Measurements from ENCODE around the gene PSMD13. TPM values are rescaled to one million over a fixed set of nuclear protein-coding genes. Genes with fewer than 3 reads are reported as not detected.
A peak's percentile ranks its signal among the peaks of the same experiment; 100 is the strongest.
"Not testable (repeated sequence)": the region's sequence is repeated elsewhere in the genome, so short reads cannot be mapped to it uniquely, and the experiment has no call there.

PSMD13 gene
- total RNA-seq, 1 donor from 2014 or later = 102 TPM

DNA sequence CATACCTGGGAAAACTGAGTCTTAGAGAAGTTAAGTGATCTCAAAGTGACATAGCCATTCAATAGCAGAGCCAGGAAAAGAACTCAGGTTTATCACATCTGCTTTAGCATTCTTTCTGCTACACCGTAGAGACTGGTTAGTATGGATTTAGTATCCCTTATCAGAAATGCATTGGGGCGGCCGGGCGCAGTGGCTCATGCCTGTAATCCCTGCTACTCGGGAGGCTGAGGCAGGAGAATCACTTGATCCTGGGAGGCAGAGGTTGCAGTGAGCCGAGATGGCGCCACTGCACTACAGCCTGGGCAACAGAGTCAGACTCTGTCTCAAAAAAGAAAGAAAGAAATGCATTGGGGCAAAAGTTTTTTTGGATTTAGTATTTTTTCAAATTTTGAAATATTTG, 1.6 kb downstream of the PSMD13 start:
- not testable (repeated sequence) for FAIRE-seq; DNase-seq (ENCODE audit: low spot score in 2 of 2)

DNA sequence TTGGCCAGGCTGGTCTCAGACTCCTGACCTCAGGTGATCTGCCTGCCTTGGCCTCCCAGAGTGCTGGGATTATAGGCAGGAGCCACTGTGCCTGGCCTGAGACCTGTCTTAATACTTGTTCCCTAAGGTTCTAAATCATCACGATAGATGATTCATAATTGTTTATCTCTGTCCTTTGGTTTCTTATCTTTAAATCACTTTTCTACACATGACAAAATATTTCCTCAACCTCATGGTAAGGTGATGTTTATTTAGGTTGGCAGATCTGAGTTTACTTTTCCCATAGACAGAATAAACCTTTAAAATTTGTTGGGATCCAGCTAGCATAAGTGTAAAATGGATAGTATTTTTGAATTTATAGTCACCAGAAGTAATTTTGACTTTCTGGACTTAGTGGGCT, 3.5 kb downstream of the PSMD13 start:
- FAIRE-seq (no peak), DNase-seq (ENCODE audit: low spot score in 2 of 2) (no peak)

GRCh38 chr11:241634-242033, 4.9 kb downstream of the PSMD13 start:
- FAIRE-seq (no peak), DNase-seq (ENCODE audit: low spot score in 2 of 2) (no peak)

GRCh38 chr11:244376-244775, 7.6 kb downstream of the PSMD13 start:
- no peak for FAIRE-seq
- DNase-seq (ENCODE audit: low spot score in 2 of 2) = no peak

GRCh38 chr11:249062-249461, 12.3 kb downstream of the PSMD13 start:
- FAIRE-seq = no peak

GRCh38 chr11:250274-250673, 13.5 kb downstream of the PSMD13 start:
- FAIRE-seq (no peak), DNase-seq (ENCODE audit: low spot score in 2 of 2) (no peak)

More at GRCh38 chr11:249062-249461, 12.3 kb downstream of the PSMD13 start:
- no peak for DNase-seq (ENCODE audit: low spot score in 2 of 2)

DNA sequence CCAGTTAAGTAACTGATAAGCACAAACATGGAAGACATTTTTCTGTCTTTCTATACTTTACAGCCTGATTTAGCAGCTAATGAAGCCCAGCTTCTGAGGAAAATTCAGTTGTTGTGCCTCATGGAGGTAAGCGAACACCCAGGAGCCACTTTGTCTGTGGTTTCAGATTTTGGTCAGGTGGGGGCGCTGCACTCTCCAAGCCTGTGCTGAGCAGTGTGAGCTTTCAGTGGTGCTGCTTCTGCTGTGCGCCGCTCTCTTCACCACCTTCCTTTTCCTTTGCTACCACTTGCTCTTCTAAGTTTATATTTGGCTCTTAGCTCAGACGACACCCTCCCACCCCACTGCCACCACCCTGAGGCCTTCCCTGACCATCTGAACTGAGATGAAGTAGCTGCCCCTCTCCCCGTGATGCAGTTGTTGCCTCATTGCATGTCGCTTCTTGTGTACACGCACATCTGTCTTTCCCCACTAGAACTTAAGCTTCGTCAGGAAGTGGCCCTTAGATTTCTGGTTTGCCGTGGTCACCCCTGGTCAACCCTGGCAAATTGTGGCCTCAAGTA, 14.0 kb downstream of the PSMD13 start:
- DNase-seq (ENCODE audit: low spot score in 2 of 2) (peak in 1 of 2 donors; percentile 44), FAIRE-seq (no peak)

- no peak for FAIRE-seq
- no peak for DNase-seq (ENCODE audit: low spot score in 2 of 2)
Measured at GRCh38 chr11:251550-251949, 14.8 kb downstream of the PSMD13 start.

GRCh38 chr11:252666-253065, 15.9 kb downstream of the PSMD13 start:
- FAIRE-seq = no peak
- no peak for DNase-seq (ENCODE audit: low spot score in 2 of 2)

GRCh38 chr11:253160-253885, 16.5 kb downstream of the PSMD13 start:
- FAIRE-seq (no peak), DNase-seq (ENCODE audit: low spot score in 2 of 2) (no peak)

GRCh38 chr11:253886-254270, 17.1 kb downstream of the PSMD13 start:
- DNase-seq (ENCODE audit: low spot score in 2 of 2) (no peak), FAIRE-seq (no peak)

DNA sequence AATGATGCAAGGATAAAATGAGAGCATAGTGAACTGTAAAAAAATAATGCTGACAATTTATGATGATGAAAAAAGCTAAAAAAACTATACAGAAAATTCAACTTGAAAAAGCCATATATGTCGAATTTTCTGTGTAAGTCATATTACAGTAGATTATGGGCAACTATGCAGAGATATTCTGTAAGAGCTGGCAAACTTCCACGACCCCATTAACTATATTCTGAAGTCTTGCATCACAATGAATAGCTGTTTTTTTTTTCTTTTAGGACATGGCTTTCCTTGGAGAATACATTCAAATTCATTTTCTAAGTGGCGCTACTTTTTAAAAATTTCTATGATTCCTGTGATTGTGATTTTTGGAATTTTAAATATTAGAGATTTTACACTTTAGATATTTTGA, 18.4 kb downstream of the PSMD13 start:
- no peak for DNase-seq (ENCODE audit: low spot score in 2 of 2)
- FAIRE-seq = no peak

GRCh38 chr11:255816-256215, 19.0 kb downstream of the PSMD13 start:
- DNase-seq (ENCODE audit: low spot score in 2 of 2) (no peak), FAIRE-seq (no peak)

DNA sequence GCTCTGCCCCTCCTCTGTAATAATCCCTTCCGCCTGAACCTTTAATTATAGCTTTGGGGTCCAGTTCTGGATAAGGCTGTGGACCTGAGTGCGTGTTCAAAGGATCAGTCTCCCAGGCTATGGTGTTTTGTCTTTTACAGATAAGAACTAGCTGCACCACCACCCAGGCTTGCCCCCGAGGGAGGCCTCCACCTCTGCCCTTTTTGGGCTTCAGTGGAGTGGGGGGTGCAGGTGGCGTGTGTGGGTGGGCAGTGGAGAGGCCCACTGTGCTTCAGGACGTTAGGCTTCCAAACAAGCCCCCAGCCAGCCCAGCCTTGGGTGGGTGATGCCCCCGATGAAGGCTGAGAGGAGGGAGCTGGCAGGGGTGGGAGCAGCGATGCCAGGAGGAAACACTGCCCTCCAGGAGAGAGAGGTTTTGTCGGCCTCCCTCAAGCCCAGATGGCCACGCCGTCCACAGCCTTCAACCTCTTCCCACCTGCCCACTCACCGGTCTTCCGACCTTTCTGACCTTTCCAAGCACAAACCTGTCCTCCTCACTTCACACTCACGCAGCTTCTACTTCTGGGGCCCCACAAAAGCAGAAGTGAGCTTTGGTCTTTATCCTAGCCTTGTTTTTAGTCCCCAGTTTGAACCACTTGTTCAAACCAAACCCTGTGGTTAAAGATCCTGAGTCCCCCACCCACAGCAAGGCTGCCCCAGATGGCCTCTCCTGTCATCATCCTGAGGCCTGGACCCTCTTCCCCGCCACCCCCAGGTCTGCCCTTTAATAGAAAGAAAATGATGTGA, 20.4 kb downstream of the PSMD13 start:
- no peak for FAIRE-seq
- no peak for DNase-seq (ENCODE audit: low spot score in 2 of 2)

GRCh38 chr11:257766-258493, 21.2 kb downstream of the PSMD13 start:
- no peak for DNase-seq (ENCODE audit: low spot score in 2 of 2)
- FAIRE-seq = no peak

DNA sequence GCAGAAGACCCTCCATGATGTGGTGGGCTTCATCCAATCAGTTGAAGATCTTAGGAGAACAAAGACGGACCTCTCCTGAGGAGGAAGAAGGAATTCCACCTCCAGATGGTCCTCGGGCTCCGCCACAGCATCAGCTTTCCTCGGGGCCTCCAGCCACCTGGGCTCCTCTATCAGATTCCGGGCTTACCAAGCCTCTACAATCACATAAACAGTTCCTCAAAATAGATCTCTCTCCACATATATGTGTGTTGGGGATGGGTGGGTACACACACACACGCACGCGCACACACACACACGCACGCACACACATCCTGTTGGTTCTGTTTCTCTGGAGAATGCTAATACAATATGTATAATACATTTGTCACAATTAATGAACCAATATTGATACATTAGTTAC, 22.6 kb downstream of the PSMD13 start:
- DNase-seq (ENCODE audit: low spot score in 2 of 2) (no peak), FAIRE-seq (no peak)

DNA sequence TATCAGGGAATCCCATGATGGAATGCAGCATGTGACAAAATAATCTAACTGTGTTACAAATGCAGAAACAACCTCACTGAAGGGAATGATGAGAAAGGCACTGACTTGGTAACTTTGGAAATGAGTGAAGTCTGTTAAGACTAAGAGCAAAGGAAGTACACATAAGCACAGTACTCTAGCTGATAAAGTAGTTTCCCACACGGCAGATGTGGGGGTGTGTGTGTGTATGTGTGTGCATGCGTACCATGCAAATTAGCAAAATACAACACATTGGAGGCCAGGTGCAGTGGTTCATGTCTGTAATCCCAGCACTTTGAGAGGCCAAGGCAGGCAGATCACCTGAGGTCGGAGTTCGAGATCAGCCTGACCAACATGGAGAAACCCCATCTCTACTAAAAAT, 24.8 kb downstream of the PSMD13 start:
- no peak for FAIRE-seq
- DNase-seq (ENCODE audit: low spot score in 2 of 2) = no peak

- DNase-seq (ENCODE audit: low spot score in 2 of 2) = no peak
- FAIRE-seq = no peak
Measured at GRCh38 chr11:266676-267439, 30.1 kb downstream of the PSMD13 start.

GRCh38 chr11:267491-267994, 30.8 kb downstream of the PSMD13 start:
- DNase-seq (ENCODE audit: low spot score in 2 of 2) (no peak), FAIRE-seq (no peak)

DNA sequence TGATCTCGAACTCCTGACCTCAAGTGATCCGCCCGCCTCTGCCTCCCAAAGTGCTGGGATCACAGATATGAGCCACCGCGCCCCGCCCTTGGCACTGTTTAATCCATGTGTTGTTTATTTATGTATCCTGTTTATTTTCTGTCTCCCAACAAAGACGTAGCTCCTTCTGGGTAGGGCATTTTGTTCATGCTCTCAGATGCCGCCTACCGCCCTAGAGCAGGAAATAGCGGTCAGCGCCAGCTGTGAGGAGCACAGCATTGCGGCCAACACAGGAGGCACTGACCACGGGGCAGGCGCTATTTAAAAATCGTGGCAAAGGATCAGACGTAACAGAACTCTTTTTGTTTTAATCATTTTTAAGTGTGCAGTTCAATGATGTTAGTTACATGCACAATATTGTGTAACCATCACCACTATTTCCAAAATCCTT, 32.0 kb downstream of the PSMD13 start:
- FAIRE-seq = not testable (repeated sequence)

More for the DNA sequence above, 32.0 kb downstream of the PSMD13 start:
- DNase-seq (ENCODE audit: low spot score in 2 of 2) = not testable (repeated sequence)
